ENCODE results near the gene EDEM3. TPM values are rescaled to one million over a fixed set of nuclear protein-coding genes. Genes with fewer than 3 reads are reported as not detected.

Gene EDEM3
- total RNA-seq, 4 donors from 2014 or later, result 26.4 to 43.8 (median 35.8) TPM

GRCh38 chr1:184644771-184645170, 109.9 kb downstream of the EDEM3 start:
- no peaks in the 10 kb centered on the region for H3K4me1 ChIP-seq
- no peak for DNase-seq
- no peaks in the 10 kb centered on the region for H3K36me3 ChIP-seq
- H3K9me3 ChIP-seq, result no peaks in the 10 kb centered on the region
- H3K27me3 ChIP-seq, result no peaks in the 10 kb centered on the region
- TF ChIP-seq CTCF (IDR thresholded peaks at IDR 0.05) (no peak), POLR2A (IDR thresholded peaks at IDR 0.05) (no peak)
- H3K27ac ChIP-seq, result no peak overlapping the region
- H3K4me3 ChIP-seq, result no peak overlapping the region

- H3K4me3 ChIP-seq, result no peak overlapping the region
- no peaks in the 10 kb centered on the region for H3K9me3 ChIP-seq
- no peaks in the 10 kb centered on the region for H3K27me3 ChIP-seq
- H3K4me1 ChIP-seq, result no peaks in the 10 kb centered on the region
- DNase-seq, result no peak
- TF ChIP-seq CTCF (IDR thresholded peaks at IDR 0.05) (no peak), POLR2A (IDR thresholded peaks at IDR 0.05) (no peak)
- H3K36me3 ChIP-seq, result no peaks in the 10 kb centered on the region
- H3K27ac ChIP-seq, result no peak overlapping the region
Measured at GRCh38 chr1:184643661-184644060, 111.0 kb downstream of the EDEM3 start.

GRCh38 chr1:184641894-184642293, 112.8 kb downstream of the EDEM3 start:
- no peaks in the 10 kb centered on the region for H3K9me3 ChIP-seq
- TF ChIP-seq POLR2A (IDR thresholded peaks at IDR 0.05) (no peak), CTCF (IDR thresholded peaks at IDR 0.05) (no peak)

GRCh38 chr1:184640505-184640904, 114.2 kb downstream of the EDEM3 start:
- Histone ChIP-seq H3K4me1 (no peaks in the 10 kb centered on the region), H3K27me3 (no peaks in the 10 kb centered on the region), H3K27ac (no peak overlapping the region)

More at GRCh38 chr1:184641894-184642293, 112.8 kb downstream of the EDEM3 start:
- H3K27ac ChIP-seq, result no peak overlapping the region
- no peak overlapping the region for H3K4me3 ChIP-seq
- no peaks in the 10 kb centered on the region for H3K4me1 ChIP-seq
- H3K36me3 ChIP-seq, result no peaks in the 10 kb centered on the region
- H3K27me3 ChIP-seq, result no peaks in the 10 kb centered on the region
- no peak for DNase-seq

More at GRCh38 chr1:184640505-184640904, 114.2 kb downstream of the EDEM3 start:
- TF ChIP-seq CTCF (IDR thresholded peaks at IDR 0.05) (no peak), POLR2A (IDR thresholded peaks at IDR 0.05) (no peak)
- H3K9me3 ChIP-seq, result no peaks in the 10 kb centered on the region
- no peak overlapping the region for H3K4me3 ChIP-seq
- no peaks in the 10 kb centered on the region for H3K36me3 ChIP-seq
- DNase-seq, result no peak

Other genes starting within 250 kb of the EDEM3 start
- gene NIBAN1, start 219.7 kb upstream of the EDEM3 start, total RNA-seq, result 10 to 100 TPM in 2 of 4 donors, 1 to 10 TPM in 2; 7.7 to 32.2 (median 9.5) TPM